ENCODE results near the gene THOC2. TPM values are rescaled to one million over a fixed set of nuclear protein-coding genes. Genes with fewer than 3 reads are reported as not detected.

The THOC2 gene
- total RNA-seq, 4 donors from 2014 or later: 84.5 to 139 (median 123) TPM

GRCh38 chrX:123607270-123607669 lies 125.6 kb downstream of the THOC2 start:
- Histone ChIP-seq H3K9me3 (no peaks in the 10 kb centered on the region), H3K4me1 (no peaks in the 10 kb centered on the region), H3K27me3 (no peaks in the 10 kb centered on the region), H3K4me3 (no peak overlapping the region), H3K36me3 (peaks cover 0 to 67% of the 10 kb centered on the region in 2 donors), H3K27ac (no peak overlapping the region)
- TF ChIP-seq EP300 (IDR thresholded peaks at IDR 0.05): no peak
- no peak for TF ChIP-seq POLR2AphosphoS5 (IDR thresholded peaks at IDR 0.05)
- TF ChIP-seq POLR2A (IDR thresholded peaks at IDR 0.05): no peak
- no peak for TF ChIP-seq CTCF (IDR thresholded peaks at IDR 0.05)
- WGBS, 2 donors (ENCODE audit: low coverage in 1 of 2): 57% methylated on average over 1 of the region's 1 CpG; no CpG with 5 or more reads in 1 of the 2 donors
- no peak for ATAC-seq

GRCh38 chrX:123603491-123603890 lies 129.4 kb downstream of the THOC2 start:
- Histone ChIP-seq H3K4me3 (no peak overlapping the region), H3K27me3 (no peaks in the 10 kb centered on the region), H3K36me3 (peaks cover 0 to 47% of the 10 kb centered on the region in 2 donors), H3K27ac (no peak overlapping the region), H3K9me3 (no peaks in the 10 kb centered on the region), H3K4me1 (no peaks in the 10 kb centered on the region)
- whole genome bisulfite sequencing, 2 donors (ENCODE audit: low coverage in 1 of 2): 78 to 91% methylated on average over 2 to 5 of the region's 5 CpGs
- TF ChIP-seq EP300 (IDR thresholded peaks at IDR 0.05) (no peak), CTCF (IDR thresholded peaks at IDR 0.05) (no peak), POLR2AphosphoS5 (IDR thresholded peaks at IDR 0.05) (no peak), POLR2A (IDR thresholded peaks at IDR 0.05) (no peak)
- ATAC-seq: no peak

GRCh38 chrX:123601437-123601836 lies 131.4 kb downstream of the THOC2 start:
- 62 to 82% methylated on average over 3 of the region's 3 CpGs for WGBS, 2 donors (ENCODE audit: low coverage in 1 of 2)
- Histone ChIP-seq H3K9me3 (no peaks in the 10 kb centered on the region), H3K27ac (no peak overlapping the region), H3K27me3 (no peaks in the 10 kb centered on the region), H3K4me1 (no peaks in the 10 kb centered on the region), H3K36me3 (peaks cover 0 to 29% of the 10 kb centered on the region in 2 donors), H3K4me3 (no peak overlapping the region)
- TF ChIP-seq CTCF (IDR thresholded peaks at IDR 0.05): no peak
- no peak for TF ChIP-seq POLR2AphosphoS5 (IDR thresholded peaks at IDR 0.05)
- TF ChIP-seq POLR2A (IDR thresholded peaks at IDR 0.05): no peak
- TF ChIP-seq EP300 (IDR thresholded peaks at IDR 0.05): no peak
- no peak for ATAC-seq

- H3K9me3 ChIP-seq: no peaks in the 10 kb centered on the region
- no peak for ATAC-seq
- H3K4me3 ChIP-seq: no peak overlapping the region
- H3K27me3 ChIP-seq: no peaks in the 10 kb centered on the region
- TF ChIP-seq POLR2A (IDR thresholded peaks at IDR 0.05) (no peak), POLR2AphosphoS5 (IDR thresholded peaks at IDR 0.05) (no peak), CTCF (IDR thresholded peaks at IDR 0.05) (no peak), EP300 (IDR thresholded peaks at IDR 0.05) (no peak)
- 42 to 48% methylated on average over 2 of the region's 2 CpGs for WGBS, 2 donors (ENCODE audit: low coverage in 1 of 2)
- H3K36me3 ChIP-seq: peaks cover 0 to 24% of the 10 kb centered on the region in 2 donors
- H3K4me1 ChIP-seq: no peaks in the 10 kb centered on the region
- H3K27ac ChIP-seq: no peak overlapping the region
These were observed 132.7 kb downstream of the THOC2 start for GRCh38 chrX:123600181-123600580.

GRCh38 chrX:123590842-123591486 lies 141.9 kb downstream of the THOC2 start:
- no peak for ATAC-seq
- WGBS, 2 donors (ENCODE audit: low coverage in 1 of 2): 53 to 58% methylated on average over 5 to 6 of the region's 6 CpGs
- no peaks in the 10 kb centered on the region for H3K4me1 ChIP-seq

More at GRCh38 chrX:123590842-123591486, 141.9 kb downstream of the THOC2 start:
- H3K27ac ChIP-seq: no peak overlapping the region
- no peak for TF ChIP-seq EP300 (IDR thresholded peaks at IDR 0.05)
- TF ChIP-seq CTCF (IDR thresholded peaks at IDR 0.05): no peak
- no peak for TF ChIP-seq POLR2AphosphoS5 (IDR thresholded peaks at IDR 0.05)
- TF ChIP-seq POLR2A (IDR thresholded peaks at IDR 0.05): no peak
- no peaks in the 10 kb centered on the region for H3K9me3 ChIP-seq
- no peak overlapping the region for H3K4me3 ChIP-seq
- H3K36me3 ChIP-seq: no peaks in the 10 kb centered on the region
- H3K27me3 ChIP-seq: no peaks in the 10 kb centered on the region
